GM19468 (cell line): Measurements from ENCODE around the gene MAPK11.
"Not testable (repeated sequence)": the region's sequence is repeated elsewhere in the genome, so short reads cannot be mapped to it uniquely, and the experiment has no call there.

Source experiments
- ATAC-seq: cut with Tn5 transposase; IDR thresholded peaks from one replicate; pipeline ENCODE4 v1.9.1; 2021; ENCODE audit warnings: mild to moderate bottlenecking, moderate library complexity, moderate number of reproducible peaks; ENCODE audit not compliant: unreplicated experiment; ENCODE audit errors: extremely low read depth

MAPK11 gene

GRCh38 chr22:50280022-50280707 is 10.0 kb upstream of the MAPK11 start:
- no peak for ATAC-seq

DNA sequence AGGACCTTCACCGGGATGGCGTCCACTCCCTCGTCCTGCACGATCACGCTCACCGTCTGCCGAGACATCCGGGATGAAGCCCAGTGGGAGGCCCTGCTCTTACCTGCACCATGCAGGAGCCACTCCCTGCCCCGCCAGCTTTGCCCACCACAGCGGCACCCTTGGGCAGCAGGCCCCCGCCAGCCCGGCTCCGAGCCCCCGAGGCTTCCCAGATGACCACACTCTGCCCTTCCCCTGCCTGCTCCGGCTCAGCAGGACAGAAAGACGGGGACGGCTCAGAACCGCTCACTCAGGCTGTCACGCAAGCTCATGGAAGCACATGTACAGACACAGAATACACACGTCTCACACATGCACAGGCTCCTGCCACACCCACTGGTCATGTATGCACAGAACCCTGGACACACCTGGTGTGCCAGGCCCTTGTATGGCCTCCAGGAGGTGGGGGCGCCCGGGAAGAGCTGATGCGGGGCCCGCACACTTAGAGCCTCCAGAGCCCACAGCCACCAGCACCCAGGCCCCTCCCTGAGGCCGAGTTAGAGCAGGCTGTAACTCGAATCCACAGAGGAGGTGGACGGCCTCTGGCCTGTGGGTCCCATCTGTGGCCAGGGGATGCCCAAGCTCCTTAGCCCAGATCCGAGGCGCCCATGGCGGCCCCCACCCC is 8.9 kb upstream of the MAPK11 start:
- no peak for ATAC-seq

GRCh38 chr22:50278461-50278860 is 8.3 kb upstream of the MAPK11 start:
- ATAC-seq = no peak

DNA sequence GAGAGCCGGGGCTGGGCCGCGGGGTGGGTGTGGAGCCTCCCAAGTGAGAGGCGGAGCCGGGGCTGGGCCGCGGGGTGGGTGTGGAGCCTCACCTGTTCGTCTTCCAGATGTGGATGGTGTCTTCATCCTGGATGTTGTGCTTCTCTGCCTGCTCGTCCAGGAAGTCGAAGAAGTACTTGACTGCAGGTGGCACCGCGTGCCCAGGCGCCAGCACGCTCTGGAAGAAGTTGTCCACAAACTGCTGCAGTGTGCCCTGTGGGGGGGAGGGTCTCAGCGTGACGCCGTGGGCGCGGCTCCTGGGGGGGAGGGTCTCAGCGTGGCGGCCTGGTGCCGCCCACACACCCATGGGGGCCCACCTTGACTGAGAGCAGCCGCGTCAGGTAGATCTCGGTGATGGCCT is 7.6 kb upstream of the MAPK11 start:
- ATAC-seq = no peak

DNA sequence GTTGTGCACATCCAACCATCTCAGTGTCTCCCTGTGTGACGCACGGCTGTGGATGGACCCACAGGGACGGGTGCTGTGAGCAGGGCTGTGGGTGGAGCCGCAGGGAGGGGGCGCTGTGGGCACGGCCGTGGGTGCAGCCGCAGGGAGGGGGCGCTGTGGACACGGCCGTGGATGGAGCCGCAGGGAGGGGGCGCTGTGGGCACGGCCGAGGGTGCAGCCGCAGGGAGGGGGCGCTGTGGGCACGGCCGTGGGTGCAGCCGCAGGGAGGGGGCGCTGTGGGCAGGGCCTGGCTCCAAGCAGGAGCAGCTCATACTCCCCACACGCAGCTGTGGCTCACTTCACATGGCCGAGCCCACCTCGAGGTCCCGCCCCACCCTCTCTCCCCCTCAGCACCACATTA is 6.0 kb upstream of the MAPK11 start:
- no peak for ATAC-seq

DNA sequence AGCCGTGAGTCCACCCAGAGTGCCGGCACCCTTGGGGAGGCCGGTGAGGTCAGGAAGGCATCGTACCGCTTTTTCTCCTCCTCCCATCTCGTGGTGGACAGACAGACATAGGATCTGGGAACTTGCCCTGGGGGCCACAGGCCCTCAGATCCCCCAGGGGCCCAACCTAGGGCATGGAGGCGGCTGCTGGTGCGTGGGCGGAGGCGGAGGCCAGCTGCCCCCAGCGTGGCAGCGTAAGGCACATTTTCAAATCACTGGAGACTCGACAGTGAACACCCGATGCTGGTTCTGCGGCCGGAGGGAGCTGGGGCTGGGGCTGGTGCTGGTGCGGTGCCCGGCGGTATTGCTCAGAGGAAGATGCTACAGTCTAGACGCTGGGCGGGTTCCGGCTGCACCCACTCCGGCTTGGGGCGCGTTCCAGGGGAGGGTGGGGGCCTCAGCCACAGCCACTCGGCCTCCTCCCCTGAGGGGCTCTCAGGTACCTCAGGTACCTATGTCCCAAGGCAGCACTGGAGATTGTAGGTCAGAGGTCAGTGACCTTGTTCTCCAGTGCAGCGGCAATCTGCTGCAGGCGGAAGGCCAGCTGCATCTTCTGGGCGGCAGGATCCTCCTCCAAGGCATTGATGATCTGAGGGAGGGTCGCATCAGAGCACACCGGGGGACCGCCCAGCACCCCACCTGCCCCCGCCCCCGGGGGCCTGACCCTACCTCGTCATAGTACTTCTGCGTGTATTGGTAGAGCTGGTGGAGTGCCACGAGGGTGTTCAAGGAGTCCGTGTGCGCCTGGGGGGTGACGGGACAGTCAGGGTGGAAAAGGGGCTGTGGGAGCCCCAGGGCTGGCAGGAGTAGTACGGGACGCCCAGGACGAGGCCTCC is 5.2 kb upstream of the MAPK11 start:
- ATAC-seq = no peak

DNA sequence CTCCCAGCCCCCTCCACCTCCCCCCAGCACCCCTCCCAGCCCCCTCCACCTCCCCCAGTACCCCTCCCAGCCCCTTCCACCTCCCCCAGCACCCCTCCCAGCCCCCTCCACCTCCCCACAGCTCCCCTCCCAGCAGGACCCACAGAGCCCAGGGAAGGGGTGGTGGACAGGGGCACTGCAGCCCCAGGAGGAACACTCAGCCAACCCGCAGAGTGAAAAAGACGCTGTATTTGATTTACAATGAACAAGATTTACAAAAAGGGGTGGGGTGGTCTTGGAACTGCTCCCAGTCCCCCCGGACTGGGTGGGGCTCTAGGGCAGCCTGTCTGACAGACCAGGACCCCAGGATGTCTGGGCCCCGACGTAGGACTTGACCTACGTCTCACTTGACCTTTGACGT is 4.6 kb upstream of the MAPK11 start:
- ATAC-seq = no peak

DNA sequence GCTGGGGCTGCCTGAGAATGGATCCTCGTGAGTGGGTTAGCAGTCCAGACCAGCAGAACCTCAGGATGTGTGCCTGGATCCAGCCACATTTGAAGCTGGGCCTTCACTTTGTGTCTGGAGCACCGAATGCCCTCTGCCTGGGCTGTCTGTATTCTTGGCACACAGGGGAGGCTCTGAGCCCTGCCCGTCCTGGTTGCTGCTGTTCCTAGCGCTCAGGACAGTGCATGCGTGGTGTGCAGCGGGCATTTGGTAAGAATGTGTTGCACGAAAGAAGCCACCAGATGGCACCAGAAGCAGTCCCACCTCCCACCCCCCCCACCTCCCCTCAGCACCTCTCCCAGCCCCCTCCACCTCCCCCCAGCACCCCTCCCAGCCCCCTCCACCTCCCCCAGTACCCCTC is 4.1 kb upstream of the MAPK11 start:
- ATAC-seq = no peak

GRCh38 chr22:50273781-50274180 is 3.6 kb upstream of the MAPK11 start:
- ATAC-seq = not testable (repeated sequence)

DNA sequence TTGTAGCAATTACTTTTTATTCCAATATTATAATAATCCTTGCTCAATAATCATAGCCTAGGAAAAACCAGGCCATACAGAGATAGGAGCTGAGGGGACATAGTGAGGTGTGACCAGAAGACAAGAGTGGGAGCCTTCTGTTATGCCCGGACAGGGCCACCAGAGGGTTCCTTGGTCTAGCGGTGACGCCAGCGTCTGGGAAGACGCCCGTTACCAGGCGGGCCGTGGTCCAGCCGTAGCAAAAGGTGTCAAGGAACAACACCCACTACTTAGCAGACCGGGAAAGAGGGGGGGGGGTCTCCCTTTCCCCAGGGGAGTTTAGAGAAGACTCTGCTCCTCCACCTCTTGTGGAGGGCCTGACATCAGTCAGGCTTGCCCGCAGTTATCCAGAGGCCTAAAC is 3.2 kb upstream of the MAPK11 start:
- not testable (repeated sequence) for ATAC-seq

DNA sequence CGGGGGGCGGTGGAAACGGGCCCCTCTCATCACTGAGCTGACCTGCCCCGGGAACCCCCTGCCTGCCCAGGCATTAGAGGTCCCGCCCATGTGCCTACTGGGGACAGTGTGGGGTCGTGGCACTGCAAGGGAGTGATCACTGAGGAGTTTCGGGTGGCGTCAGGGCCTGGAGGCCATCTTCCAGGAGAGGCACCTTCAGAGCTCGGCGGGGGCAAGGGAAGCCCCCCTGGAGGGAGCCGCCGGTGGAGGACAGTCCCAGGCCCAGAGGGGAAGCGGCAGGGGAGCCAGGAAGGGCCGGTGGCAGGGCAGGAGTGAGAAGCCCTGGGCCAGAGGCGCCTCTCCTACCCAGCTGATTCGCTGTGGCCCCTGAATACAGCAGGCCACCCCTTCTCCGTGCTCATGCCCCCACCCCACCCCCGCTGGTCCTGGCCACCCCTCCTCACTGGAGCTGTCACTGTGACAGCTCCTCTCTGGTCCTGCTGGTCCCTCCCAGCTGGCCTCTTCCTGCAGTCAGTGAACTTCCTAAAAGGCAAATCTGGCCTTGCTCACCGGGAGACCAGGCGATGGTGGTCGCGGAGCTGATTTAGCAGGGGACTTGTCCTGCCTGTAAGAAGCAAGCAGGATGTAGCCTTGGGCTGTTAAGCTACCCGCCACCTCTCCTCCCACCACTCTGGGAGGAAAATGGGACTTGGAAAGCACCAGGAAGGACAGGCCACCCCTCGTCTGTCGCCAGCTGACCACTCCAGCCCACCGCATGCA is 2.0 kb upstream of the MAPK11 start:
- no peak for ATAC-seq

DNA sequence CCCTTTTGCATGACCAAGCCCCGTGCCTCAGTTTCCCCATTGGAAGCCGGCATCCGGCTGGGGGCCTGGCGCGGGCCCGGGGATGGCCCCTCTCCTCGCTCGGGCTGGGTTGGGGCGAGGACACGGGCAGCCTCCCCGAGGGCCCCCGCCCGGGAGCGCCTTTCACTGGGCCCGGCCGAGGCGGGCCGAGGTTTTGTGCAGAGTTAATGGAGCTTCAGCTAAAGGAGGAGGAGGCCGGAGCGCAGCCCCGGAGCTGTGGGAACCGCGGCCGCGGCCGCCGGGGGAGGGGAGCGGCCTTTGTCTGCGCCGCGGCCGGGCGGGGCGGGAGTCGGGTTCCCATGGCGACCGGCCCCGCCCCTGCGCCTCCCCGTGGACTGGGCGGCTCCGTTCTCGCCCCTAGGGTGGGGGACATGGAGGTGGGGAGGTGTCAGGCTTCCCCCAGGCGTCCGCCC is 1.4 kb upstream of the MAPK11 start:
- no peak for ATAC-seq

GRCh38 chr22:50270666-50271394 is 650 bp upstream of the MAPK11 start:
- no peak for ATAC-seq

GRCh38 chr22:50269573-50269969 is 609 bp downstream of the MAPK11 start:
- ATAC-seq = no peak

DNA sequence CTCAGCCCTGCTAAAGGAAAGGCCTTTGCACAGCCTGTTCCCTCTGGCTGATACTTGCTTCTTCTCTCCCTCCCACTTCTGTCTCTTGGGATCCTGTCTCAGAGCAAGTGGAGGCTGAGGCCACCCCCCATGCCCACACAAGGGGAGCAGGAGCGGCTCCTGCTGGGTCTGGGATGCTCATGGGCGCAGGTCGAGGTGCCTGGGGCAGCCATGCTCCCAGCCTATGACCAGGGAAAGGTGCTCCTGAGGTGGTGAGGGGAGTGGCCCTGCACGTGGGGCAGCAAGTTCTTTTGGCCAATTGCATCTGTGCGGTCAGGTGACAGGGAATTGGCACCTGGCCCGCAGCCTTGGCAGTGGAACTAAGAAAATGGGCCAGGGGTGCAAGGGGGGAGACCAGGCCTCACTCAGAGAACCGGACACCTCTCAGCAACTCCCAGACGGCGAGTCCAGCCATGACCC is 1.5 kb downstream of the MAPK11 start:
- no peak for ATAC-seq

DNA sequence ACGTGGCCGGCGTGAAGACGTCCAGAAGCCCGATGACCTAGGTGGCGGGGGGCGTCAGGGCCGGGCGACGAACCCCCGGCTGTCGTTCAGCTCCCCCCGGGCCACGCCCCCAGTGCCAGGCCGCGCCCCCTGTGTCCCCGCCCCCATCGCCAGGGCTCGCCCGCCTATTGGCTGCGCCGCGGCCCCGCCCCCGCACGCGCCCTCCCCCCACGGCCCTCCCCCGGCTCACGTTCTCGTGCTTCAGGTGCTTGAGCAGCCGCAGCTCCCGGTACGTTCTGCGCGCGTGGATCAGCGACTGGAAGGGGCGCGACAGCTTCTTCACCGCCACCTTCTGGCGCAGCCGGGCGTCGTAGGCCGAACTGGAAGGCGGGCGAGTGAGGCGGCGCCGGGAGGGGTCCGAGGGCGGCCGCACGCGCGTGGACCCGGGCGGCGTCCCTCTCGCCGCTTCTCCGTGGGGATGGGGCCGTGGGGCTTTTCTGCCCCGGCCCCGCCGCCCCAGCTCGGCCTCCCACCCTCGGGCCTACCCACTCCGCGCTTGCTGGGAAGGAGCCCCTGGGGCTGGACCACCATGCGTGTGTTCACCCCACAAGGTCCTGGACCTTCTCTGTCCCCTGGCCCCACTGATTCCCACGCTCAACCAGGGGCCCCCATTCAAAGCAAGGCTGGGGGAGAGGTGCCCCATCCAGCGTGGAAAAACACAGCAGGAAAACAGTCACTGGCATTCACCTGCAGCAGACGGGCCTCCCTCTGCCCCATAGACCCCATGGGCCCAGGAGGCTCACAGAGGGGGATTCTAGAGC is 2.4 kb downstream of the MAPK11 start:
- no peak for ATAC-seq

GRCh38 chr22:50266994-50267393 is 3.2 kb downstream of the MAPK11 start:
- ATAC-seq = no peak

DNA sequence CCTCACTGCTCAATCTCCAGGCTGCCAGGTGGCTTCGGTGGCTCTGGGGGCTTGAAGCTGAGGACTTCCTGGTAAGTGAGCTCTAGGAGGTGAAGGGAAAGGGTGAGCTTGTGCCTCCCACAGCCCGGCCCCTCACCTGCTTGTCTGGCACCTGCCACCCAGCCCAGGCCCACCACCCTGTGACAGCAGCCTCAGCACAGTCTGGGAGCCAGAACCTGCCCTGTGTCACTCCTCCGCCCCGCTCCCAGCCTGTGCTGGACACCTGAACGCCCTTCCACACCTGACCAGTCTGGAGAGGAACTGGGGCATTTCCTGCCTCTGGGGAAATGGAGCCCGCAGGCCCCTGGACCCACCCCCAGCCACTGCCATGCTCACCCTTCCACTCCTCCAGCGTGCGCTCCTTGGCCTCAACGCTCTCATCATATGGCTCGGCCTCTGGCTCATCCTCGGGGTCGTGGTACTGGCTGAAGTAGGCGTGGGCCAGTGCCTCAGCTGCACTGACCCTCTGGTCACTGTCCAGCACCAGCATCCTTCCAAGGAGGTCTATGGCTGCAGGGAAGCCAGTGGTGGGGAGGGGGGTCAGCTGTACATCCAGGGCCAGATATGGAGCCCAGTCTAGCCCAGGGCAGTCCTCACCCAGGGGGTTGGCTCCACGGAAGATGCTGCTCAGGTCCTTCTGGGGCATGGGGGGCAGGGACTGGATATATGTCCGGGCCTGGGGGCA is 5.1 kb downstream of the MAPK11 start:
- ATAC-seq = no peak
